K562 (cell line): ENCODE data around the gene CAPRIN1. TPM values are rescaled to one million over a fixed set of nuclear protein-coding genes. Genes with fewer than 3 reads are reported as not detected.
A peak's percentile ranks its signal among the peaks of the same experiment; 100 is the strongest.

Source experiments
- BACH1 ChIP-seq: fragments of 200-800 bp; sonication (Bioruptor generic); IDR thresholded peaks from 2 replicates; pipeline ENCODE4 v1.6.1; 2016; ENCODE audit warnings: missing genetic modification characterization, missing compliant biosample characterization
- BCOR ChIP-seq: fragments of 450-650 bp; IDR thresholded peaks from 2 replicates; pipeline ENCODE4 v1.6.1; 2016
- CAMTA2 ChIP-seq: fragments of 250-450 bp; sonication (Bioruptor Pico); conservative IDR thresholded peaks from 2 replicates; pipeline ENCODE4 v1.5.1; 2022
- ETS2 ChIP-seq: IDR thresholded peaks from 2 replicates; pipeline ENCODE4 v1.6.1; 2016; ENCODE audit warnings: borderline replicate concordance, missing genetic modification characterization, mild to moderate bottlenecking, moderate library complexity, missing compliant biosample characterization; ENCODE audit not compliant: poor library complexity, severe bottlenecking
- FOXA1 ChIP-seq: fragments of 450-650 bp; IDR thresholded peaks from 2 replicates; pipeline ENCODE4 v1.6.1; 2016; ENCODE audit warnings: mild to moderate bottlenecking, borderline replicate concordance
- FOXK2 ChIP-seq, 2 experiments: fragments of 450-650 bp; IDR thresholded peaks in 1 of 2; conservative IDR thresholded peaks in 1 of 2; 2 replicates each; pipeline ENCODE4 v1.6.1; 2016; ENCODE audit warnings: low read depth in 2 of 2, mild to moderate bottlenecking in 1 of 2
- HDAC2 ChIP-seq: fragments of 450-650 bp; IDR thresholded peaks from 2 replicates; pipeline ENCODE4 v1.6.1; 2016; ENCODE audit warnings: mild to moderate bottlenecking
- ILK ChIP-seq: fragments of 450-650 bp; IDR thresholded peaks from 2 replicates; pipeline ENCODE4 v1.6.1; 2016; ENCODE audit warnings: missing genetic modification characterization, low read depth, mild to moderate bottlenecking, missing compliant biosample characterization, moderate library complexity, borderline replicate concordance
- MEF2A ChIP-seq: IDR thresholded peaks from 2 replicates; pipeline ENCODE4 v1.6.1; 2011; ENCODE audit warnings: low read depth, mild to moderate bottlenecking, low read length, moderate library complexity; ENCODE audit not compliant: control insufficient read depth
- NFXL1 ChIP-seq: fragments of 450-650 bp; formaldehyde crosslinking; IDR thresholded peaks from 2 replicates; pipeline ENCODE4 v1.4.0; 2021; ENCODE audit warnings: mild to moderate bottlenecking
- NONO ChIP-seq, 2 experiments: fragments of 200-400 bp in 1 of 2; fragments of 450-650 bp in 1 of 2; formaldehyde crosslinking in 1 of 2; IDR thresholded peaks; 2 replicates each; pipeline ENCODE4 v1.6.1; 2017; ENCODE audit warnings: low read depth in 2 of 2, mild to moderate bottlenecking in 2 of 2, moderate library complexity in 2 of 2, low read length in 1 of 2
- RBM17 ChIP-seq: fragments of 200-400 bp; formaldehyde crosslinking; IDR thresholded peaks from 2 replicates; pipeline ENCODE4 v1.6.1; 2017; ENCODE audit warnings: low read depth, mild to moderate bottlenecking, low read length, borderline replicate concordance
- RFX5 ChIP-seq: IDR thresholded peaks from 2 replicates; pipeline ENCODE4 v1.6.1; 2011; ENCODE audit warnings: low read depth, mild to moderate bottlenecking, improper control_type of control experiment, low read length
- RNF2 ChIP-seq: sonication (generic); IDR thresholded peaks from 2 replicates; pipeline ENCODE4 v1.6.1; 2016
- TFAM ChIP-seq: fragments of 250-450 bp; sonication (Bioruptor Pico); conservative IDR thresholded peaks from 2 replicates; pipeline ENCODE4 v1.5.0; 2021; ENCODE audit warnings: mild to moderate bottlenecking, moderate library complexity
- ZNF174 ChIP-seq: fragments of 250-450 bp; sonication (Bioruptor Pico); IDR thresholded peaks from 2 replicates; pipeline ENCODE4 v1.4.0; 2020; ENCODE audit warnings: mild to moderate bottlenecking
- ZNF766 ChIP-seq: fragments of 200-800 bp; sonication (Bioruptor generic); conservative IDR thresholded peaks from 2 replicates; pipeline ENCODE4 v1.6.1; 2016; ENCODE audit warnings: missing genetic modification characterization, missing compliant biosample characterization
- ZNF79 ChIP-seq: fragments of 250-450 bp; sonication (Bioruptor Pico); IDR thresholded peaks from 2 replicates; pipeline ENCODE4 v1.4.0; 2020; ENCODE audit warnings: low read depth, mild to moderate bottlenecking, moderate library complexity
- ZSCAN32 ChIP-seq: fragments of 450-650 bp; formaldehyde crosslinking; IDR thresholded peaks from 2 replicates; pipeline ENCODE4 v1.4.0; 2020; ENCODE audit warnings: mild to moderate bottlenecking, moderate library complexity
- polyA plus RNA-seq, 8 experiments: library from polyadenylated mRNA; depleted of rRNA in 4 of 8; stranded (reverse) in 5 of 8; unstranded in 3 of 8; fragments of >200 nt; fragmentation: Nextera tagmentation in 2 of 8; fragmentation: Illumina TruSeq in 1 of 8; extraction: Ambion mirVana in 2 of 8; extraction: Trizol in 1 of 8; gene quantifications; 2 replicates each; pipeline versions ENCODE4 v1.2.1 to v1.2.3, GENCODE V29; 2011 to 2014; ENCODE audit warnings: inconsistent platforms in 1 of 8, missing spikeins in 1 of 8
- total RNA-seq, 7 experiments: library from RNA; depleted of rRNA in 6 of 7; stranded (reverse); fragments of >200 nt in 6 of 7; fragmentation: Illumina TruSeq in 2 of 7; extraction: Trizol in 2 of 7; gene quantifications; 2 replicates each; pipeline versions ENCODE4 v1.2.1 to v1.2.3, GENCODE V29; 2011 to 2021; ENCODE audit warnings: low replicate concordance in 1 of 7
- TF ChIP-seq, protein P1 (sequence below): fragments of 450-650 bp; IDR thresholded peaks from 2 replicates; pipeline ENCODE4 v1.6.1; 2016; ENCODE audit warnings: borderline replicate concordance
- TF ChIP-seq, protein P2 (sequence below): fragments of 250-450 bp; sonication (Bioruptor Pico); IDR thresholded peaks from 2 replicates; pipeline ENCODE4 v1.8.0; 2022; ENCODE audit warnings: inconsistent platforms, mild to moderate bottlenecking, moderate library complexity, borderline replicate concordance
- TF ChIP-seq, protein P3 (sequence below): fragments of 450-650 bp; formaldehyde crosslinking; IDR thresholded peaks from 2 replicates; pipeline ENCODE4 v1.4.0; 2022; ENCODE audit warnings: missing genetic modification characterization
- TF ChIP-seq, protein P4 (sequence below): fragments of 250-450 bp; sonication (Bioruptor Pico); IDR thresholded peaks from 2 replicates; pipeline ENCODE4 v1.5.1; 2021; ENCODE audit warnings: mild to moderate bottlenecking

The CAPRIN1 gene
- total and polyA plus RNA-seq, 9 of the 15 experiments (the other 6 are each of a cell fraction or from before 2014, with no cell fraction given) = 49.6 to 271 (median 244) TPM

DNA sequence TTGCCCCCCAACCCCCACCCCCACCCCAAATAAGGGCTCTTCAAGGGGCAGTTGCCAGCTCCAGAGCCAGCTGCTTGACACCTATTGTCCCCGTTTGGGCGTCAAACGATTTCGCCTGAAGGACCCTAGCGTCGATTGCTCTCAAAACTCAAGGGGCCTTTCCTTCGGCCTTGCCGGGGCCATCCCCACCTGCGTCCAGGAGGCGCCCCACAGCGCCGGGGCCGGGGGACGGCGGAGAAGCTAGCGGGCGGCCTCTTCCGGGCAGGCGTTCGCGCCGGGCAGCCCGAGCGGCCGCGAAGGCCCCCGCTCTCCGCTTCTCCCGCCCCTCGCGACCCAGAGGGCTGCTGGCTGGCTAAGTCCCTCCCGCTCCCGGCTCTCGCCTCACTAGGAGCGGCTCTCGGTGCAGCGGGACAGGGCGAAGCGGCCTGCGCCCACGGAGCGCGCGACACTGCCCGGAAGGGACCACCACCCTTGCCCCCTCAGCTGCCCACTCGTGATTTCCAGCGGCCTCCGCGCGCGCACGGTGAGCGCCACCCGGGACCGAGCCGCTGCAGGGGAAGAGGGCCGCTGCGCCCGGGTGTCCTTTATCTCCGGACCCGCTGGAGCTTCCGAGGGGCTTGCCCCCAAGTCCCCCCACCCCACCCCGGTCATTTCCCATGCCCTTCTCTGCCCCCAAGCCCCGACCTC is at the start of gene CAPRIN1 (continued):
- no peak for TF ChIP-seq ZNF79 (CRISPR knock-in tag)
- TF ChIP-seq TFAM = no peak
- 0 out of 2 replicates have a peak, but pooled peaks have one; percentile 46 for TF ChIP-seq CAMTA2 (CRISPR knock-in tag)
- TF ChIP-seq BCOR = no peak; the same call in 1 of the 2 replicates
- TF ChIP-seq ZNF174 (CRISPR knock-in tag) = no peak
- TF ChIP-seq, protein P1, sequence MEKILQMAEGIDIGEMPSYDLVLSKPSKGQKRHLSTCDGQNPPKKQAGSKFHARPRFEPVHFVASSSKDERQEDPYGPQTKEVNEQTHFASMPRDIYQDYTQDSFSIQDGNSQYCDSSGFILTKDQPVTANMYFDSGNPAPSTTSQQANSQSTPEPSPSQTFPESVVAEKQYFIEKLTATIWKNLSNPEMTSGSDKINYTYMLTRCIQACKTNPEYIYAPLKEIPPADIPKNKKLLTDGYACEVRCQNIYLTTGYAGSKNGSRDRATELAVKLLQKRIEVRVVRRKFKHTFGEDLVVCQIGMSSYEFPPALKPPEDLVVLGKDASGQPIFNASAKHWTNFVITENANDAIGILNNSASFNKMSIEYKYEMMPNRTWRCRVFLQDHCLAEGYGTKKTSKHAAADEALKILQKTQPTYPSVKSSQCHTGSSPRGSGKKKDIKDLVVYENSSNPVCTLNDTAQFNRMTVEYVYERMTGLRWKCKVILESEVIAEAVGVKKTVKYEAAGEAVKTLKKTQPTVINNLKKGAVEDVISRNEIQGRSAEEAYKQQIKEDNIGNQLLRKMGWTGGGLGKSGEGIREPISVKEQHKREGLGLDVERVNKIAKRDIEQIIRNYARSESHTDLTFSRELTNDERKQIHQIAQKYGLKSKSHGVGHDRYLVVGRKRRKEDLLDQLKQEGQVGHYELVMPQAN = peak; percentile 36; the same call in 1 of the 2 replicates
- no peak for TF ChIP-seq RBM17
- TF ChIP-seq, protein P2, sequence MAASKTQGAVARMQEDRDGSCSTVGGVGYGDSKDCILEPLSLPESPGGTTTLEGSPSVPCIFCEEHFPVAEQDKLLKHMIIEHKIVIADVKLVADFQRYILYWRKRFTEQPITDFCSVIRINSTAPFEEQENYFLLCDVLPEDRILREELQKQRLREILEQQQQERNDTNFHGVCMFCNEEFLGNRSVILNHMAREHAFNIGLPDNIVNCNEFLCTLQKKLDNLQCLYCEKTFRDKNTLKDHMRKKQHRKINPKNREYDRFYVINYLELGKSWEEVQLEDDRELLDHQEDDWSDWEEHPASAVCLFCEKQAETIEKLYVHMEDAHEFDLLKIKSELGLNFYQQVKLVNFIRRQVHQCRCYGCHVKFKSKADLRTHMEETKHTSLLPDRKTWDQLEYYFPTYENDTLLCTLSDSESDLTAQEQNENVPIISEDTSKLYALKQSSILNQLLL (CRISPR knock-in tag) = no peak
- TF ChIP-seq ETS2 (tag) = no peak
- TF ChIP-seq ILK (tag) = no peak
- TF ChIP-seq, protein P3, sequence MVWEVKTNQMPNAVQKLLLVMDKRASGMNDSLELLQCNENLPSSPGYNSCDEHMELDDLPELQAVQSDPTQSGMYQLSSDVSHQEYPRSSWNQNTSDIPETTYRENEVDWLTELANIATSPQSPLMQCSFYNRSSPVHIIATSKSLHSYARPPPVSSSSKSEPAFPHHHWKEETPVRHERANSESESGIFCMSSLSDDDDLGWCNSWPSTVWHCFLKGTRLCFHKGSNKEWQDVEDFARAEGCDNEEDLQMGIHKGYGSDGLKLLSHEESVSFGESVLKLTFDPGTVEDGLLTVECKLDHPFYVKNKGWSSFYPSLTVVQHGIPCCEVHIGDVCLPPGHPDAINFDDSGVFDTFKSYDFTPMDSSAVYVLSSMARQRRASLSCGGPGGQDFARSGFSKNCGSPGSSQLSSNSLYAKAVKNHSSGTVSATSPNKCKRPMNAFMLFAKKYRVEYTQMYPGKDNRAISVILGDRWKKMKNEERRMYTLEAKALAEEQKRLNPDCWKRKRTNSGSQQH (CRISPR knock-in tag) = 0 out of 2 replicates have a peak, but pooled peaks have one; percentile 45
- TF ChIP-seq BACH1 (tag) = no peak
- no peak for TF ChIP-seq MEF2A
- TF ChIP-seq HDAC2 = no peak
- TF ChIP-seq FOXA1 = no peak
- no peak for TF ChIP-seq NFXL1
- TF ChIP-seq NONO (IDR thresholded peaks at IDR 0.05; ENCODE audit: low read depth in 2 of 2, low read length in 1 of 2) = peak; percentile 79 to 86
- no peak; the same call in 1 of the 2 replicates for TF ChIP-seq ZSCAN32
- TF ChIP-seq RNF2 = peak; percentile 42; the same call in 1 of the 2 replicates
- TF ChIP-seq ZNF766 (CRISPR knock-in tag) = no peak
- TF ChIP-seq, protein P4, sequence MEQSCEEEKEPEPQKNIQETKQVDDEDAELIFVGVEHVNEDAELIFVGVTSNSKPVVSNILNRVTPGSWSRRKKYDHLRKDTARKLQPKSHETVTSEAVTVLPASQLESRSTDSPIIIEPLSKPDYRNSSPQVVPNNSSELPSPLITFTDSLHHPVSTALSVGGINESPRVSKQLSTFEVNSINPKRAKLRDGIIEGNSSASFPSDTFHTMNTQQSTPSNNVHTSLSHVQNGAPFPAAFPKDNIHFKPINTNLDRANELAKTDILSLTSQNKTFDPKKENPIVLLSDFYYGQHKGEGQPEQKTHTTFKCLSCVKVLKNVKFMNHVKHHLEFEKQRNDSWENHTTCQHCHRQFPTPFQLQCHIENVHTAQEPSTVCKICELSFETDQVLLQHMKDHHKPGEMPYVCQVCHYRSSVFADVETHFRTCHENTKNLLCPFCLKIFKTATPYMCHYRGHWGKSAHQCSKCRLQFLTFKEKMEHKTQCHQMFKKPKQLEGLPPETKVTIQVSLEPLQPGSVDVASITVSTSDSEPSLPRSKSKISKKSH (CRISPR knock-in tag) = no peak
- no peak for TF ChIP-seq RFX5
- TF ChIP-seq FOXK2 (conservative IDR thresholded peaks at IDR 0.05 in 1 of 2, IDR thresholded peaks at IDR 0.05 in 1 of 2; ENCODE audit: low read depth in 2 of 2) = no peak
